Pons (tissue), 1 donor: ENCODE results near the gene DLX3.

ENCODE experiments used
- DNase-seq: peaks from one replicate; pipeline ENCODE4 v3.0.0-alpha.2; 2016; ENCODE audit warnings: low spot score

DLX3 gene

DNA sequence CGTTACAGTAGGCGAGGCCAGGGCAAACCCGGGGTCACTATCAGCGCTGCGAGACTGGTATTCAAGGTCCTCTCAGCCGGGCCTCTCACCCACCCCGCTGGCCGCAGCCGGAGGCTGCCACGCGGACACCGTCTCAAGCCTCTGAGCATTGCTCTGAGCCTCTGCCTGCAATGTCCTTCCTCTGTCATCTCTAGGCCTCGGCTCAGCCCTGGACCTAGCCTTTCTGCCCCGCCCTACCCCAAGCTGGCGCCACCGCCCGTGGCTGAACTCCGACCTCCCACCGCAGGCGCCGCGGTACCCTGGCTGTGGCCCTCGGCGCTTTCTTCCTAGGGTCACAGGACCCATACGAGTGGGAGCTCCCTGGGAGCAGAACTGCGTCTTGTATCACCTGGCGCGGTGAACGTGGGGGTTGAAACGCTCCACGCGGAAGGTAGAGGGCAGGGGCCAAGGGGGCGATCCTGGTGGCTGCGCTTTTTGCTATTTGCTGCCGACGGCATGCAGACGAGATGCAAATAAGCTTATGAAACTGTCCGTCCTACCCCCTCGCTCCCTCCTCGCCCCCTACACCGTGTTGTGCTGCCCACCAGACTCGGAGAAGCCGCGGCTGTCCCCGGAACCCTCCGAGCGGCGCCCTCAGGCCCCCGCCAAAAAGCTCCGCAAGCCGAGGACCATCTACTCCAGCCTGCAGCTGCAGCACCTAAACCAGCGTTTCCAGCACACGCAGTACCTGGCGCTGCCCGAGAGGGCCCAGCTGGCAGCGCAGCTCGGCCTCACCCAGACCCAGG lies 22.3 kb downstream of the DLX3 start:
- no peak for DNase-seq

- no peak for DNase-seq
These were observed 23.1 kb downstream of the DLX3 start for GRCh38 chr17:49971848-49972485.

DNA sequence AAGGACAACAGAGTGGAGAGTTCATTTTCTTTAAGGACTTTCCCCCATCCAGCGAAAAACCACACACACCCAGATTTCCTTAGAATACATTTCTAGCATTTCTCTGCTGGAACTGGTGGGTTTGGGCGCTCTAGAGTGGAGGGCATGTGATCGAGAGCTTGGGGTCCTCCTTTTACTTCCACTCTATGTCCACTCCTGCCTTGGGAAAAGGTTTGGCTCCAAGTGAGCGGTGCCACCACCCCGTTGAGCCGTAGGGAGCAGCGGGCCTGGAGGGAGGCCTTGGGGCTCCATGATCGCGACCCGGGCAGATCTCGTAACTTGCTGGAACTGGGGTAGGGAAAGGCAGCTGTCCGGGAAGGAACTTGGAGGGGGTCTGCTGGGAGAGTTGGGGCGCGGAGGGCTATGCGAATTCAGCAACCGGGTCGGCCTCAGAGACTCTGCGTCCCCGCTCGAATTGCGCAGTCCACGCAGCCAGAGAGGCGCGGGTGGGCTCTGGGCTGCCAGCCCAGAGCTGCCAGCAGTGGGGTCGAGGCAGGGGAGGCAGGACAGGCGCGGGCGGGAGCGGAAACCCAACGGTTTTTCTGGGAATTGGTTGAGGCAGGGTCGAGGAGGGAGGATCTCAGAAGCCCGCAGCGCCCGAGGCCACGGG lies 23.7 kb downstream of the DLX3 start:
- DNase-seq = no peak

GRCh38 chr17:49970498-49970897 lies 24.5 kb downstream of the DLX3 start:
- DNase-seq = no peak

- no peak for DNase-seq
These were observed 25.1 kb downstream of the DLX3 start for GRCh38 chr17:49969795-49970389.

- DNase-seq = no peak
These were observed 25.8 kb downstream of the DLX3 start, which contains the start of gene DLX4 for GRCh38 chr17:49969134-49969759. Gene DLX4, plus strand, starts transcription at chr17:49969190. Its CDS starts 279 bp downstream, at chr17:49969469.

DNA sequence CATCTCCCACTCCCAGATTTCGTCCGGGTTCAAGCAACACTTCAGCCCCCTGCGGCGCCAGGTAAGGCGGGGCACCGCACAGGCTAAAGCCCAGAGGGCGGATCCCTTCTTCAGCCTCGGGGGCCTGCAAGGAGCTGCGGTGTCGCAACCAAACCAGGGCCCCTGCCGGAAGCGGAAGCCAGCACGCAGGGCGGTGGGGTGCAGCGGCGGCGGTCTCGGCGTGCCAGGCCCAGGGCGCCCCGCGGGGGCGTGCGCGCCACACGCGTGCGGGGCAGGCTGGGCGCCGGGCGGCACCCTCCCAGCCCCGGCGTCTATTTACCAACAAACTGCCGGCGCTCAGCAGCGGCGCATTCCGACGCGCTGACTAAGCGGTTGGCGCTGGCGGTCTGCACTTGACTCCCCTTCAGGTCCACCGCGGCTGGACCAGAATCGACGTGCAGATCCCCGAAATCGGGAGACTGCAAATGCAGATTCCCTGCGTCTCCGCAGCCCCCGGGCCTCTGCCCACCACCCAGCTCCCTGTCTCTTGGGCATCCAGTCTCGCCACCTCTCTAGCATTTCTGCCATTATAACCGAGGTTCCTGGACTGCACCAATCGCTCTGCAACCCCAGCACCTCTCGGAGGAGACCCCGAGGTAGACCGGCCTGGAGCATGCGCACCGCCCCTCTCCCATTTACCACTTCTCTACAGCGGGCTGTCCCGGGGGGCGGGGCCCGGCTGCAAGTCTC lies 26.5 kb downstream of the DLX3 start:
- DNase-seq = no peak

- DNase-seq = no peak
These were observed 27.2 kb downstream of the DLX3 start for GRCh38 chr17:49967621-49968404.

GRCh38 chr17:49967205-49967604 lies 27.8 kb downstream of the DLX3 start:
- no peak for DNase-seq

- DNase-seq = no peak
These were observed 28.3 kb downstream of the DLX3 start for GRCh38 chr17:49966767-49967166.

- no peak for DNase-seq
These were observed 29.5 kb downstream of the DLX3 start for GRCh38 chr17:49965524-49965909.

GRCh38 chr17:49964769-49965523 lies 30.1 kb downstream of the DLX3 start:
- DNase-seq = no peak

DNA sequence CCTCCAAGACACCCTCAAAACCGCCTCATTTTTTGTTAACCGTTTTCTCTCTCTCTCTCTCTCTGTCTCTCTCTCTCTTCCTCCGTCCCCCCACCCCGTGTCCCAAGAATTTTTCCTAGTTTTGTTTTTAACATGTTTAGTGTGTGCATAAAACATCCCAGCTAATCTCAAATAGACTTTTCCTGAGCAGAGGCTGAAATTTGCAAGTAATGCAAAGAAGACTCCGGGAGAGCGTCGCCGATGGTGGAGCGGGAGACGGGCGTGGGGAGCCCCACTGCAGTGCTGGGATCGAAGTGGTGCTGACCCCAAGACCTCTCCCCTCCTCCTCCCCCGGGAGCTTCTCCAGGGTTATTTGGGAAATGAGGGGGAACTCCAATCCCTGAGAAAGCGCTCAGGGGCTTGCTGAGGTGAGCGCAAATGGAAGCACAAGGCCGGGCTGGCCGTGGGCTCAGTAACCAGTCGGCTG lies 30.7 kb downstream of the DLX3 start:
- DNase-seq = no peak

DNA sequence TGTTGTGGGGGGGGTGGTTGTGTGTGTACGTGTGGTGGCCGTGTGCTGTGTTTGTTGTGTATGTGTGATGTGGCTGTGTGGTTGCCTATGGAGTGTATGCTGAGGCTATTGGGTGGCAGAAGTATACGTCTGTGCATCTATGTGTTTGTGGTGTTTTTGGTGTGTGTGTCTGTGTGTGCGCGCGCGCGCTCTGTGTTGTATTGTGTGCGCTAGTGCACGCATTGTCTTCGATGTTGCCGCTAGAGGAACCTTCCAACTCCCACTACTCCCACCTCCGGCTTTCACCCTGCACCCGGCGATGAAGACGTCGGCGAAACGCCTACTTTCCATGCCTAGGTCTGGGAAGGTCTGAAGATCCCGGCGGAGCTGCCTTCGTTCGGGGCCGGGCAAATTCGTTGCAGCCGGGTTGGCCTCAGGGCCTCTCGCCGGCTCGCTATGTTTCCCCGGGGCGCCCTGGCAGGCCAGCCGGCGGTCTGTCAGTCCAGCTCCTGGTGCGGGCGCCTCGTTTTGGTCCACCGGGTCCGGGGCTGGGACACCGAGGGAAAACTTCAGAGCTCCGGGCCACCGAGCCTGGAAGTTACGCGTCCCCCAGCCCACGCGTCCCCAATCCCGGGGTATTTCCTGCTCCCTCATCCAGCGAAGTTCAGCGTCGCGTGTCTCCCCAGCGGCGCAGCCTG lies 31.3 kb downstream of the DLX3 start:
- DNase-seq = no peak

- DNase-seq = no peak
These were observed 31.8 kb downstream of the DLX3 start for GRCh38 chr17:49963309-49963625.

- DNase-seq = no peak
These were observed 32.3 kb downstream of the DLX3 start for GRCh38 chr17:49962599-49963308.

DNA sequence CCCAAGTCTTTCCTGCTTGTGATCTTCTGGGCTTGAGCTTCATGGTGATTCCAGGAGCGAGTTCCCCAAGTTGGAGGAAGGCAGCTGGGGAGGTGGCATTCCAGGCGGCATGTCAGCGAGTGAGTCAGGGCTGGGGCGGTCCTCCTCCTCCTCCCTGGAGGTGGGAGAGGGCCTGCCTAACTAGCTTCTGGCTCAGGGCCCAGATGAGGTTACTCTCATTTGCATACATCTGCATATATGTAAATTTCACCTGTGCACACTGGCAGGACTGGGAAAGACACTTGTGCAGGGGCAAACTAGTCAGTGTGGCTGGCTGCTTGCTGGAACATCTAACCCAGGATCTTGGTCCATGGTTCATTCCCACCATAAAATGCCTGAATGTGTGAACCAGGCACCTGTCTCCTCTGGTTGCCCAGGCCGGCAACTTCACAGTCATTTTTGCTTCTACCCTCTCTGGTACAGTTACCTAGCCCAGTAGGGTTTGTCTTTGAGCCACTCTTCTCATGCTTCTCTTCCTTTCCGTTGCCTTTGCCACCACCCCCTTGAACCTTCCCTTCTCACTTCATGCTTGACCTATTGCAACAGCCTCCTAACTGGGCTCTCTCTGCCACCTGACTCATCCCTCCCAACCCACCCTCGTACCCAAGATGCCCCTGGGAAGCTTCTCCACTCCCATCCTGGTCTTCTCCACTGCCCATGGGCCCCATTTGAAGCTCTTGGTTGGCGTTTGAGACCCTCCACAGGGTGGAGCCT lies 35.7 kb downstream of the DLX3 start:
- no peak for DNase-seq

- no peak for DNase-seq
These were observed 36.3 kb downstream of the DLX3 start for GRCh38 chr17:49958723-49959122.
